Natural killer cell (primary cell): ENCODE data around the gene PRIMA1. TPM values are rescaled to one million over a fixed set of nuclear protein-coding genes. Genes with fewer than 3 reads are reported as not detected.

Source experiments
- ATAC-seq, 3 donors: fragments of 150-1000 bp in 2 of 3; fragments of 200-7000 bp in 1 of 3; cut with Tn5 transposase; 1 replicate in 1 of 3; 2 replicates in 2 of 3; pipeline ENCODE4 v1.10.0; 2021; ENCODE audit warnings: mild to moderate bottlenecking in 2 of 3, moderate library complexity in 2 of 3
- DNase-seq, 2 donors: peaks; one replicate each; pipeline versions ENCODE4 v3.0.0 to v3.0.0-alpha.2; 2013 to 2021; ENCODE audit warnings: mixed read lengths in 1 of 2
- H3K27ac ChIP-seq: one replicate; pipeline ENCODE4 v1.5.1; 2013; ENCODE audit warnings: mild to moderate bottlenecking, low read length
- H3K27me3 ChIP-seq: one replicate; pipeline ENCODE4 v1.6.1; 2013; ENCODE audit warnings: low read length; ENCODE audit not compliant: control insufficient read depth, insufficient read depth
- H3K36me3 ChIP-seq: one replicate; pipeline ENCODE4 v1.6.1; 2013; ENCODE audit warnings: low read length; ENCODE audit not compliant: control insufficient read depth, insufficient read depth
- H3K4me1 ChIP-seq: one replicate; pipeline ENCODE4 v1.6.1; 2013; ENCODE audit warnings: low read length; ENCODE audit not compliant: control insufficient read depth, insufficient read depth
- H3K4me3 ChIP-seq: one replicate; pipeline ENCODE4 v1.5.1; 2013; ENCODE audit warnings: low read length
- H3K9me3 ChIP-seq: one replicate; pipeline ENCODE4 v1.6.1; 2013; ENCODE audit warnings: low read length; ENCODE audit not compliant: control insufficient read depth, insufficient read depth
- H3K27ac Mint-ChIP-seq, 2 donors: one replicate each; pipeline ENCODE4 v1.8.0; 2022; ENCODE audit warnings: mild to moderate bottlenecking in 2 of 2, mixed read lengths in 2 of 2, moderate library complexity in 1 of 2
- H3K27me3 Mint-ChIP-seq, 2 donors: one replicate each; pipeline ENCODE4 v1.8.0; 2022; ENCODE audit warnings: low read depth in 2 of 2, mixed read lengths in 2 of 2
- H3K36me3 Mint-ChIP-seq: one replicate; pipeline ENCODE4 v1.8.0; 2022; ENCODE audit warnings: mixed read lengths
- H3K4me1 Mint-ChIP-seq, 2 donors: one replicate each; pipeline ENCODE4 v1.8.0; 2022; ENCODE audit warnings: mixed read lengths in 2 of 2
- H3K4me3 Mint-ChIP-seq: one replicate; pipeline ENCODE4 v1.8.0; 2022; ENCODE audit warnings: mild to moderate bottlenecking, moderate library complexity, mixed read lengths
- H3K9me3 Mint-ChIP-seq, 2 donors: one replicate each; pipeline ENCODE4 v1.8.0; 2022; ENCODE audit warnings: mixed read lengths in 2 of 2
- WGBS: methylation state at CpG from one replicate; pipeline ENCODE4 v1.1.7; 2013; ENCODE audit warnings: missing lambda C conversion rate; ENCODE audit not compliant: insufficient coverage; 5-methylcytosine and 5-hydroxymethylcytosine counted together
- intact Hi-C: fragments of 100-400 bp; cut with micrococcal nuclease; formaldehyde crosslinking; loops from one replicate; pipeline ENCODE4 v1.14.2; 2022
- total RNA-seq, 4 donors: library from RNA; stranded (reverse); fragments of 120-200 nt in 1 of 4; gene quantifications; one replicate each; pipeline versions ENCODE4 v1.2.3 to v1.2.4, GENCODE V29; 2013 to 2022
- TF ChIP-seq, protein P1 (sequence below): fragments of 200-600 bp; IDR thresholded peaks from one replicate; pipeline ENCODE4 v1.8.0; 2022; ENCODE audit warnings: antibody characterized with exemption

PRIMA1 gene
- total RNA-seq, 3 donors from 2014 or later (not counting 1 experiment from before 2014, with no cell fraction given), result not detected

- no peaks in the 10 kb centered on the region for H3K36me3 Mint-ChIP-seq
- DNase-seq, result no peak
- no peak for ATAC-seq
- Histone ChIP-seq H3K27me3 (no peaks in the 10 kb centered on the region), H3K4me3 (no peak overlapping the region), H3K4me1 (no peaks in the 10 kb centered on the region), H3K36me3 (no peaks in the 10 kb centered on the region), H3K27ac (no peak overlapping the region), H3K9me3 (no peaks in the 10 kb centered on the region)
- H3K4me1 Mint-ChIP-seq, result peaks cover 0 to 5% of the 10 kb centered on the region in 2 donors
- H3K27me3 Mint-ChIP-seq, result no peaks in the 10 kb centered on the region
- TF ChIP-seq, protein P1, sequence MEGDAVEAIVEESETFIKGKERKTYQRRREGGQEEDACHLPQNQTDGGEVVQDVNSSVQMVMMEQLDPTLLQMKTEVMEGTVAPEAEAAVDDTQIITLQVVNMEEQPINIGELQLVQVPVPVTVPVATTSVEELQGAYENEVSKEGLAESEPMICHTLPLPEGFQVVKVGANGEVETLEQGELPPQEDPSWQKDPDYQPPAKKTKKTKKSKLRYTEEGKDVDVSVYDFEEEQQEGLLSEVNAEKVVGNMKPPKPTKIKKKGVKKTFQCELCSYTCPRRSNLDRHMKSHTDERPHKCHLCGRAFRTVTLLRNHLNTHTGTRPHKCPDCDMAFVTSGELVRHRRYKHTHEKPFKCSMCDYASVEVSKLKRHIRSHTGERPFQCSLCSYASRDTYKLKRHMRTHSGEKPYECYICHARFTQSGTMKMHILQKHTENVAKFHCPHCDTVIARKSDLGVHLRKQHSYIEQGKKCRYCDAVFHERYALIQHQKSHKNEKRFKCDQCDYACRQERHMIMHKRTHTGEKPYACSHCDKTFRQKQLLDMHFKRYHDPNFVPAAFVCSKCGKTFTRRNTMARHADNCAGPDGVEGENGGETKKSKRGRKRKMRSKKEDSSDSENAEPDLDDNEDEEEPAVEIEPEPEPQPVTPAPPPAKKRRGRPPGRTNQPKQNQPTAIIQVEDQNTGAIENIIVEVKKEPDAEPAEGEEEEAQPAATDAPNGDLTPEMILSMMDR, result no peak
- intact Hi-C loops, result no loop called here
- no peak overlapping the region for H3K27ac Mint-ChIP-seq
- no peak overlapping the region for H3K4me3 Mint-ChIP-seq
- 84% methylated on average over 21 of the region's 21 CpGs for WGBS
- H3K9me3 Mint-ChIP-seq, result peaks cover 3 to 7% of the 10 kb centered on the region in 2 donors
These were observed 63.2 kb downstream of the PRIMA1 start for GRCh38 chr14:93725002-93725582.

DNA sequence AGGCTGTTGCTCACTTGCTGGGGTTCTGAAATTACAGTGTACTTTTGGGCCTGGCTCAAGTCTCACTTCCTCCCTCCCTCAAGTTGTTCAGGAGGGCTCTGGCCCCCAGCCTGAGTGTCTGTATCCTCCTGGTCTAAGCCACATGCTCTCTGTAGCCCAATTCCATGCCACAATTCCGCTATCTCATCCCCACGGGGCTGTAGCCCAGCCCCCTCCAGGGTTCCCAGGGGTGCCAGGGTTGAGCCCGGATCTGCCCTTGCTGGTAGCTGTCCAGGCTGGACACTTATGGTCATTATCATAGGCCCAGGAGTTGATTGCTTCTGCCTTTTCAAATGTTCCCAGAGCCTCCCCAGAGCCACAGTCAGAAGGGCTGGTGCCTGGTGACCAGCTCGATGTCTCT, 65.3 kb downstream of the PRIMA1 start:
- Mint-ChIP-seq H3K9me3 (peaks cover 3 to 7% of the 10 kb centered on the region in 2 donors), H3K4me1 (peaks cover 0 to 5% of the 10 kb centered on the region in 2 donors), H3K4me3 (no peak overlapping the region), H3K27me3 (no peaks in the 10 kb centered on the region), H3K36me3 (no peaks in the 10 kb centered on the region), H3K27ac (no peak overlapping the region)
- WGBS, result 86% methylated on average over 4 of the region's 4 CpGs
- DNase-seq (no peak), ATAC-seq (no peak)
- intact Hi-C loops, result no loop called here
- TF ChIP-seq, protein P1, result no peak
- Histone ChIP-seq H3K27me3 (no peaks in the 10 kb centered on the region), H3K36me3 (no peaks in the 10 kb centered on the region), H3K9me3 (no peaks in the 10 kb centered on the region), H3K27ac (no peak overlapping the region), H3K4me3 (no peak overlapping the region), H3K4me1 (no peaks in the 10 kb centered on the region)

GRCh38 chr14:93720981-93721483, 67.3 kb downstream of the PRIMA1 start:
- no peak overlapping the region for H3K4me3 Mint-ChIP-seq

More at GRCh38 chr14:93720981-93721483, 67.3 kb downstream of the PRIMA1 start:
- DNase-seq (no peak), ATAC-seq (no peak)
- H3K27me3 Mint-ChIP-seq, result no peaks in the 10 kb centered on the region
- peaks cover 3 to 7% of the 10 kb centered on the region in 2 donors for H3K9me3 Mint-ChIP-seq
- TF ChIP-seq, protein P1, result no peak
- Histone ChIP-seq H3K9me3 (no peaks in the 10 kb centered on the region), H3K36me3 (no peaks in the 10 kb centered on the region), H3K4me3 (no peak overlapping the region), H3K27ac (no peak overlapping the region), H3K4me1 (no peaks in the 10 kb centered on the region), H3K27me3 (no peaks in the 10 kb centered on the region)
- H3K4me1 Mint-ChIP-seq, result peaks cover 0 to 5% of the 10 kb centered on the region in 2 donors
- intact Hi-C loops, result no loop called here
- H3K27ac Mint-ChIP-seq, result no peak overlapping the region
- WGBS, result 91% methylated on average over 13 of the region's 13 CpGs
- H3K36me3 Mint-ChIP-seq, result no peaks in the 10 kb centered on the region
